Activated CD4-positive, alpha-beta T cell treated with anti-CD3 and anti-CD28 coated beads for 36 hours (primary cell): ENCODE results near the gene RAET1L. TPM values are rescaled to one million over a fixed set of nuclear protein-coding genes. Genes with fewer than 3 reads are reported as not detected.

Experiments
- ATAC-seq: fragments of 200-7000 bp; cut with Tn5 transposase; one replicate; pipeline ENCODE4 v1.10.0; 2021; ENCODE audit warnings: mild to moderate bottlenecking, moderate library complexity
- CTCF ChIA-PET: fragments of 350-600 bp; sonication (Branson Sonifier 250); formaldehyde crosslinking; loops from one replicate; lab custom pipeline; 2021; ENCODE audit warnings: antibody characterized with exemption; lab: Charles Lee
- POLR2A ChIA-PET: fragments of 350-600 bp; sonication (Branson Sonifier 250); formaldehyde crosslinking; loops from one replicate; lab custom pipeline; 2021; ENCODE audit warnings: antibody characterized with exemption, inconsistent platforms; lab: Charles Lee
- DNase-seq: peaks from one replicate; pipeline ENCODE4 v3.0.0-alpha.2; 2020
- H3K27ac Mint-ChIP-seq: one replicate; pipeline ENCODE4 v1.8.0; 2021; ENCODE audit warnings: mixed read lengths
- H3K27me3 Mint-ChIP-seq: one replicate; pipeline ENCODE4 v1.8.0; 2021; ENCODE audit warnings: mixed read lengths
- H3K36me3 Mint-ChIP-seq: one replicate; pipeline ENCODE4 v1.8.0; 2021; ENCODE audit warnings: low read depth, mixed read lengths
- H3K4me1 Mint-ChIP-seq: one replicate; pipeline ENCODE4 v1.8.0; 2021; ENCODE audit warnings: mixed read lengths
- H3K4me3 Mint-ChIP-seq: one replicate; pipeline ENCODE4 v1.8.0; 2021; ENCODE audit warnings: mild to moderate bottlenecking, moderate library complexity, mixed read lengths
- H3K9me3 Mint-ChIP-seq: one replicate; pipeline ENCODE4 v1.8.0; 2021; ENCODE audit warnings: low read depth, mixed read lengths
- intact Hi-C, 2 experiments: fragments of 100-400 bp; cut with DNase I in 1 of 2; cut with micrococcal nuclease in 1 of 2; formaldehyde crosslinking; loops; one replicate each; pipeline versions ENCODE4 v1.14.2 to v1.15.1; 2022 to 2024; cut with DNase I, micrococcal nuclease
- total RNA-seq, 2 experiments: library from RNA; stranded (reverse); gene quantifications; one replicate each; pipeline ENCODE4 v1.2.3, GENCODE V29; 2021

The RAET1L gene
- total RNA-seq, 2 experiments from 2014 or later: not detected

- H3K27me3 Mint-ChIP-seq: peaks cover 45% of the 10 kb centered on the region
- intact Hi-C loops: no loop called here
- H3K27ac Mint-ChIP-seq: no peak overlapping the region
- DNase-seq (no peak), ATAC-seq (no peak)
- no peaks in the 10 kb centered on the region for H3K9me3 Mint-ChIP-seq
- POLR2A ChIA-PET: no interaction called here
- no peaks in the 10 kb centered on the region for H3K36me3 Mint-ChIP-seq
- H3K4me3 Mint-ChIP-seq: no peak overlapping the region
- CTCF ChIA-PET: no interaction called here
- no peaks in the 10 kb centered on the region for H3K4me1 Mint-ChIP-seq
Observed at GRCh38 chr6:150043501-150044412, 18.4 kb upstream of the RAET1L start.

DNA sequence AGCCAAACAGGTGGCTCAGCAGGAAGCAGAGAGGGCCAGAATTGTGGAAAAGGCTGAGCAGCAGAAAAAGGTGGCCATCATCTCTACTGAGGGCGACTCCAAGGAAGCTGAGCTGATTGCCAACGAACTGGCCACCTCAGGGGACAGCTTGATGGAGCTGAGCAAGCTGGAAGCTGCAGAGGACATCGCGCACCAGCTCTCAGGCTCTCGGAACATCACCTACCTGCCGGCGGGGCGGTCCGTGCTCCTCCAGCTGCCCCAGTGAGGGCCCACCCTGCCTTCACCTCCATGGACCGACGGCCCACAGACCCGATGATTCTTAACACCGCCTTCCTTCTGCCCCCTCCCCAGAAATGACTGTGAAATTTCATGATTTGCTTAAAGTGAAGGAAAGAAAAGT lies 17.8 kb upstream of the RAET1L start:
- H3K27ac Mint-ChIP-seq: no peak overlapping the region

DNA sequence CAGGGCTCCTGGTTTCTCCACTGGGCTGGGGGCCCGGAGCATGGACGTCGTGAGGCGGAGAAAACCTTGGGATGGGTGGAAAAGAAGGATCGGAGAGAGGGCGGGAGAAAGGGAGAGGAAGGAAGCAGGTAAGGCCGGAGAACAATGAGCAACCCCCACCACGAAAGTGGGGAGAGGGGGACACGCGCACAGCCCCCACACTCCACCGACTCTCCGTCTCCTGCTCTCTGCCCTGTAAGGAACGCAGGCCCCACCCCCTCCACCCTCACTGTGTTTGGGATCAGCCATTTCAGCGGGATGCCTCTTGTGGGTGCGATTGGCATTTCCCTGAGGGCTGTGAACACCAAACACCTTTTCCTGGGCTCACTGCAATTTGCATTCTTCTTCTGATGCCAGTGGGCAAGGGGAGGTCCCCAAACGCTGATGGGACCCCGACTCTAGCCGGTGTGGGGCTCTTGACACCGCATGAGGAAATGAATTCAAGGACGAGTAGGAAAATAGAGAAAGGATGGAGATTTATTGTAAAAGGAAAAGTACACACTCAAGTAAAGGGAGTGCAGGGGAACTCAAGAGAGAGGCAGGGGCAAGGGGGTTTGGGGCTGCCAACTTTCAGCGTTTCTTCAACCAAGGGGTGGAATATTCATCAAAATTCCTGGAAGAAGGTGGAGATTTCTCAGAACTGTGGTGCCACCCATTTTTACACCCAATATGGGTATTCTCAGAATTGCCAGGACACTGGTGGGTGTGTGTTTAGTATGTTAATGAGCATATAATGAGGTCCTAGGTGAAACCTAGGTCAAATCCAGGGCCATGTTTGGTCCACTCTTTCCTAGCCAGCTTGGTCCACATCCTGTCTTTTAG lies 13.1 kb upstream of the RAET1L start:
- Mint-ChIP-seq H3K27ac (no peak overlapping the region), H3K36me3 (no peaks in the 10 kb centered on the region), H3K27me3 (peaks cover 72% of the 10 kb centered on the region), H3K4me1 (peaks cover 11% of the 10 kb centered on the region), H3K4me3 (no peak overlapping the region), H3K9me3 (no peaks in the 10 kb centered on the region)
- no peak for DNase-seq
- POLR2A ChIA-PET: no interaction called here
- CTCF ChIA-PET: no interaction called here
- intact Hi-C loops: no loop called here
- ATAC-seq: no peak

More for the DNA sequence above, 17.8 kb upstream of the RAET1L start:
- Mint-ChIP-seq H3K9me3 (no peaks in the 10 kb centered on the region), H3K36me3 (no peaks in the 10 kb centered on the region), H3K4me3 (no peak overlapping the region), H3K4me1 (peaks cover 4% of the 10 kb centered on the region), H3K27me3 (peaks cover 48% of the 10 kb centered on the region)
- POLR2A ChIA-PET: no interaction called here
- CTCF ChIA-PET: interaction anchor here (0.5 kb wide), 1 partner anchor 91 kb away, joined by 4 read pairs; no protein-coding TSS in a partner anchor
- DNase-seq: no peak
- no peak for ATAC-seq
- intact Hi-C loops: no loop called here

- ChIA-PET POLR2A (no interaction called here), CTCF (no interaction called here)
- Mint-ChIP-seq H3K36me3 (no peaks in the 10 kb centered on the region), H3K27me3 (peaks cover 75% of the 10 kb centered on the region), H3K9me3 (no peaks in the 10 kb centered on the region), H3K4me1 (peaks cover 11% of the 10 kb centered on the region), H3K27ac (no peak overlapping the region), H3K4me3 (peak overlapping the region; percentile 2)
- DNase-seq (peak; percentile 12), ATAC-seq (peak; percentile 23)
- intact Hi-C loops: no loop called here
Observed at GRCh38 chr6:150037526-150038201, 12.3 kb upstream of the RAET1L start.

DNA sequence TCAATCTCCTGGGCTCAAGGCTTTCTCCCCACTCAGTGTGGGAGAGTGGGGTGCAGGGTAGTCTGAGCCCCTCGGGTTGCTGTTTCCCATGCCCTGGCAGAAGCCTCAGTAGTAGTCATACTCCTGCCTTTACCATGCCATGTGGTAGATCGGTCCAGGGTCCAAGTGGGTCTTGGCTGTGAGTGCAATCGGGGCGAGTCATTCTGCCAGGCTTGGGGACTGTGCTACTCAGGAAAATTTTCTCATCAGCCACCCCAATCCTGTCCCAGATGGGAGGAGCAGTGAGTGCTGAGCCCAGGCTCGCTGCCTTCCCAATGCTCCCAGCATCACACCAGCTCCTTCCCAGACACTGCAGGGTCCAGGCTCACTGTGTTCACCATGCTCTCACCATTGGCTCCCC lies 10.7 kb upstream of the RAET1L start:
- CTCF ChIA-PET: no interaction called here
- intact Hi-C loops: no loop called here
- DNase-seq (no peak), ATAC-seq (no peak)
- peaks cover 67% of the 10 kb centered on the region for H3K27me3 Mint-ChIP-seq
- no peaks in the 10 kb centered on the region for H3K9me3 Mint-ChIP-seq
- peaks cover 11% of the 10 kb centered on the region for H3K4me1 Mint-ChIP-seq
- no peaks in the 10 kb centered on the region for H3K36me3 Mint-ChIP-seq
- no peak overlapping the region for H3K4me3 Mint-ChIP-seq
- H3K27ac Mint-ChIP-seq: no peak overlapping the region
- POLR2A ChIA-PET: no interaction called here

- intact Hi-C loops: no loop called here
- POLR2A ChIA-PET: no interaction called here
- H3K36me3 Mint-ChIP-seq: no peaks in the 10 kb centered on the region
- no peak for DNase-seq
- H3K9me3 Mint-ChIP-seq: no peaks in the 10 kb centered on the region
- H3K27me3 Mint-ChIP-seq: peaks cover 54% of the 10 kb centered on the region
- no peak overlapping the region for H3K27ac Mint-ChIP-seq
- ATAC-seq: no peak
- no peak overlapping the region for H3K4me3 Mint-ChIP-seq
- CTCF ChIA-PET: interaction anchor here (0.5 to 1.0 kb wide), 2 partner anchors 34 to 299 kb away, joined by 3 read pairs; no protein-coding TSS in a partner anchor
- H3K4me1 Mint-ChIP-seq: peaks cover 11% of the 10 kb centered on the region
Observed at GRCh38 chr6:150033207-150033771, 8.0 kb upstream of the RAET1L start.

GRCh38 chr6:150032598-150032997 lies 7.3 kb upstream of the RAET1L start:
- Mint-ChIP-seq H3K4me3 (no peak overlapping the region), H3K4me1 (peaks cover 11% of the 10 kb centered on the region), H3K9me3 (no peaks in the 10 kb centered on the region), H3K27me3 (peaks cover 57% of the 10 kb centered on the region), H3K36me3 (no peaks in the 10 kb centered on the region), H3K27ac (no peak overlapping the region)
- CTCF ChIA-PET: interaction anchor here (1.0 kb wide), 1 partner anchor 34 kb away, joined by 3 read pairs; no protein-coding TSS in a partner anchor
- POLR2A ChIA-PET: no interaction called here
- intact Hi-C loops: no loop called here
- DNase-seq (no peak), ATAC-seq (no peak)

GRCh38 chr6:150030611-150031010 lies 5.3 kb upstream of the RAET1L start:
- POLR2A ChIA-PET: no interaction called here
- Mint-ChIP-seq H3K9me3 (no peaks in the 10 kb centered on the region), H3K4me3 (no peak overlapping the region), H3K27ac (no peak overlapping the region), H3K27me3 (peaks cover 52% of the 10 kb centered on the region), H3K4me1 (peaks cover 7% of the 10 kb centered on the region), H3K36me3 (no peaks in the 10 kb centered on the region)
- CTCF ChIA-PET: interaction anchor here (0.6 to 2.1 kb wide), 3 partner anchors 14 to 305 kb away, joined by 3 to 6 read pairs (median 3); no protein-coding TSS in a partner anchor
- DNase-seq (no peak), ATAC-seq (no peak)
- intact Hi-C loops: no loop called here

DNA sequence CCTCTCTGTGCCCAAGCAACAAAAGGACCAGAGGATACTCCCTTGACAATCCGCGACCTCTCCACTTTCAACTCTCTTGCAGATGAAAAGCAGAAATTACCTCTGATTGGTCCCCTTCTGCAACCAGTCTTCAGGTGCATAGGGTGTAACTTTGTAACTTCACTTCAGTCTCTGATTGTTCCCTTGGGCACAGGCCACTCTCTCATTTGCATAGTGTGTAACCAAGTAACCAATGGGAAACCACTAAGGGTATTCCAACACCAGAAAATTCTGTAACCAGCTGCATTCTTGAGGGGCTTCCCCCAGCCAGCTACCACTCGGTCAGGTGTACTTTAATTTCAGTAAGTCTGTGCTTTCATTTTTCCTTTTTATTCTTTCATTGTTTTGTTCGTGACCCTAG lies 4.4 kb upstream of the RAET1L start:
- intact Hi-C loops: no loop called here
- Mint-ChIP-seq H3K4me3 (no peak overlapping the region), H3K4me1 (peaks cover 14% of the 10 kb centered on the region), H3K27me3 (peaks cover 53% of the 10 kb centered on the region), H3K27ac (no peak overlapping the region), H3K9me3 (no peaks in the 10 kb centered on the region), H3K36me3 (no peaks in the 10 kb centered on the region)
- ChIA-PET POLR2A (no interaction called here), CTCF (interaction anchor here (0.6 to 2.1 kb wide), 3 partner anchors 13 to 305 kb away, joined by 3 to 6 read pairs (median 3); no protein-coding TSS in a partner anchor)
- no peak for DNase-seq
- no peak for ATAC-seq

- Mint-ChIP-seq H3K4me1 (peaks cover 17% of the 10 kb centered on the region), H3K27ac (no peak overlapping the region), H3K27me3 (peaks cover 53% of the 10 kb centered on the region), H3K36me3 (no peaks in the 10 kb centered on the region), H3K9me3 (no peaks in the 10 kb centered on the region), H3K4me3 (no peak overlapping the region)
- ChIA-PET CTCF (interaction anchor here (1.0 kb wide), 1 partner anchor 37 kb away, joined by 3 read pairs; no protein-coding TSS in a partner anchor), POLR2A (no interaction called here)
- intact Hi-C loops: no loop called here
- DNase-seq: no peak
- ATAC-seq: no peak
Observed at GRCh38 chr6:150029276-150029675, 3.9 kb upstream of the RAET1L start.

GRCh38 chr6:150028799-150029198 lies 3.5 kb upstream of the RAET1L start:
- Mint-ChIP-seq H3K27me3 (peaks cover 55% of the 10 kb centered on the region), H3K9me3 (no peaks in the 10 kb centered on the region), H3K36me3 (no peaks in the 10 kb centered on the region), H3K4me3 (no peak overlapping the region), H3K4me1 (peaks cover 17% of the 10 kb centered on the region), H3K27ac (no peak overlapping the region)
- intact Hi-C loops: no loop called here
- no peak for DNase-seq
- POLR2A ChIA-PET: no interaction called here
- CTCF ChIA-PET: no interaction called here
- ATAC-seq: no peak
